Activated CD8-positive, alpha-beta memory T cell treated with anti-CD3 and anti-CD28 coated beads, Interleukin-2, amount 50 U/mL, for 48 hours (primary cell): ENCODE results near the gene LUZP1.
"Not testable (repeated sequence)": the region's sequence is repeated elsewhere in the genome, so short reads cannot be mapped to it uniquely, and the experiment has no call there.

Source experiments
- DNase-seq: peaks from one replicate; pipeline ENCODE4 v3.0.0-alpha.2; 2020

Gene LUZP1

GRCh38 chr1:23168445-23169194, at the start of gene LUZP1:
LUZP1 (minus strand) TSS chr1:23168856.
- peak; percentile 99 for DNase-seq

GRCh38 chr1:23217421-23218115, 48.9 kb upstream of the LUZP1 start, which contains the start of gene HTR1D:
HTR1D (minus strand) TSS chr1:23217502; CDS start chr1:23194219, 23,283 bp downstream.
- peak; percentile 56 for DNase-seq

GRCh38 chr1:23216771-23217420, 48.2 kb upstream of the LUZP1 start:
- peak; percentile 81 for DNase-seq

- DNase-seq = no peak
Observed at GRCh38 chr1:23215751-23216449, 47.2 kb upstream of the LUZP1 start.

GRCh38 chr1:23215291-23215690, 46.6 kb upstream of the LUZP1 start:
- DNase-seq = no peak

GRCh38 chr1:23214640-23215039, 46.0 kb upstream of the LUZP1 start:
- no peak for DNase-seq

- no peak for DNase-seq
Observed at GRCh38 chr1:23211955-23212354, 43.3 kb upstream of the LUZP1 start.

GRCh38 chr1:23210963-23211362, 42.3 kb upstream of the LUZP1 start:
- no peak for DNase-seq

- DNase-seq = no peak
Observed at GRCh38 chr1:23210351-23210785, 41.7 kb upstream of the LUZP1 start.

- DNase-seq = no peak
Observed at GRCh38 chr1:23209770-23210169, 41.1 kb upstream of the LUZP1 start.

- DNase-seq = no peak
Observed at GRCh38 chr1:23208527-23208926, 39.9 kb upstream of the LUZP1 start.

GRCh38 chr1:23207733-23208132, 39.1 kb upstream of the LUZP1 start:
- not testable (repeated sequence) for DNase-seq

GRCh38 chr1:23202263-23202749, 33.6 kb upstream of the LUZP1 start:
- no peak for DNase-seq

GRCh38 chr1:23200883-23201282, 32.2 kb upstream of the LUZP1 start:
- DNase-seq = no peak

- DNase-seq = no peak
Observed at GRCh38 chr1:23198373-23198772, 29.7 kb upstream of the LUZP1 start.

- DNase-seq = no peak
Observed at GRCh38 chr1:23196627-23197328, 28.1 kb upstream of the LUZP1 start.

GRCh38 chr1:23194119-23194984, 25.7 kb upstream of the LUZP1 start:
- DNase-seq = no peak

GRCh38 chr1:23193391-23194118, 24.9 kb upstream of the LUZP1 start:
- DNase-seq = no peak

- DNase-seq = no peak
Observed at GRCh38 chr1:23191199-23191598, 22.5 kb upstream of the LUZP1 start.

GRCh38 chr1:23188936-23189452, 20.3 kb upstream of the LUZP1 start:
- not testable (repeated sequence) for DNase-seq
